HG02884 (cell line): ENCODE measurements around the gene ZNF799.
"Not testable (repeated sequence)": the region's sequence is repeated elsewhere in the genome, so short reads cannot be mapped to it uniquely, and the experiment has no call there.

ENCODE experiments used
- ATAC-seq: cut with Tn5 transposase; IDR thresholded peaks from one replicate; pipeline ENCODE4 v1.9.1; 2021; ENCODE audit warnings: mild to moderate bottlenecking, moderate library complexity; ENCODE audit not compliant: unreplicated experiment

ZNF799 gene

DNA sequence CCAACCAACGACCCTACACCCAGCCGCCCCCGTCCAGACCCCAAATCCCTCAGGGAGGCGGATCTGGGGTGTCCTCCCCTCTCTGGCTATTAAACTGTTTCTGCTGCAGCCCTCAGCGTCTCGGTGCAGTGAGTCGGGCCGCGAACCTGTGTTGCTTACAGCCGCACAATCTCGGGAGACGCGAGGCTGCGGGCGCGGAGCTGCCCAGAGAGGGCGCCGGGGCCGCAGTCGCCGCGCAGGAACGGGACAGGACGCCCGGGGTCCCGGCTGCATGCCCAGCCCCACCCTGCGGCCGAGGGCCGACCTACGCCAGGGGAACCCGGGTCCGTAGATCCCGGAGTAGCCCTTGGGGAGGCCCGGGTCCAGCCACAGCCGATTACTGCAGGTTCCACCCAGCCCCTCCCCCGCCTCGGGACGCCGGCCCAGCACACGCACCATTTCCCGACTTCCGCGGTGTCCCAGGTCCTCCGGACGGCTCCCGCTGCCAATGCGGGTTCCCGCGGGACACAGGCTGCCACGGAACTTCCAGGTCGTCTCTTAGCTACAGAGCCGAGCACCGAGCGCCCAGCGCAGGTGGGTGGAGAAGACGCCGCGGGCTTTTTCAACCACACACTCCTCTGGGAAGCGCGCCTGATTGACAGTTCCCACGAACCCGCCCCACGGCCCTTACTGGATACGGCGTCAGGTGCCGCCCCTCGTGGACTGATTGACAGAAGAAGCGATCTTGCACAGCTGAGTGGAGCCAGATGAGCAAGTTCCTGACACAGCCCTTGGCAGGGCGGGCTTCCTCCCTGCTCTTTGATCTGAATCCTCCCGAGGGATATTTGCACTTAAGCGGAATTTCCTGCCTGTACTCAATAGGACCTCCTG is at the start of gene ZNF799:
TSS of gene ZNF799 (minus strand) at position 639 of the 870 bp plus-strand sequence. CDS start at position 438, 201 bp downstream.
- ATAC-seq = peak; percentile 80

GRCh38 chr19:12450844-12451243 is 49.8 kb upstream of the ZNF799 start:
- ATAC-seq = no peak

DNA sequence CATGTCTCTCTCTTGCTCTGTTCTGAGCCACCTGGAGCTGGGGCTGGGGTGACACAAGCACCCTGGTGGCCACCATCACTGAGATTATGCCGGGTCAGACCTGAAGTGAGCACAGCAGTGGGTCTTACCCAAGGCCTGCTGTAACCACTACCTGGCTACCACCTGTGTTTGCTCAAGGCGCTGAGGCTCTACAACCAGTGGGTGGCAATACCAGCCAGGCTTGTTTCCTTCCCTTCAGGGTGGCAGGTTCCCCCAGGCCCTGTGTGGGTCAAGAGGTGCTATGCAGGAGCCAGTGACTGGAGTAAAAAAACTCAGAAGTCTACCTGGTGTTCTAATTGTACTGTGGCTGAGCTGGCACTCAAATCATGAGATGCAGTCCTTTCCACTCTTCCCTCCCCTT is 47.7 kb upstream of the ZNF799 start:
- ATAC-seq = no peak

- peak; percentile 94 for ATAC-seq
Observed at GRCh38 chr19:12440541-12441316, 39.7 kb upstream of the ZNF799 start, which contains the start of gene ZNF443. Gene ZNF443 (minus strand): TSS chr19:12441021. CDS start chr19:12440914, 107 bp downstream.

DNA sequence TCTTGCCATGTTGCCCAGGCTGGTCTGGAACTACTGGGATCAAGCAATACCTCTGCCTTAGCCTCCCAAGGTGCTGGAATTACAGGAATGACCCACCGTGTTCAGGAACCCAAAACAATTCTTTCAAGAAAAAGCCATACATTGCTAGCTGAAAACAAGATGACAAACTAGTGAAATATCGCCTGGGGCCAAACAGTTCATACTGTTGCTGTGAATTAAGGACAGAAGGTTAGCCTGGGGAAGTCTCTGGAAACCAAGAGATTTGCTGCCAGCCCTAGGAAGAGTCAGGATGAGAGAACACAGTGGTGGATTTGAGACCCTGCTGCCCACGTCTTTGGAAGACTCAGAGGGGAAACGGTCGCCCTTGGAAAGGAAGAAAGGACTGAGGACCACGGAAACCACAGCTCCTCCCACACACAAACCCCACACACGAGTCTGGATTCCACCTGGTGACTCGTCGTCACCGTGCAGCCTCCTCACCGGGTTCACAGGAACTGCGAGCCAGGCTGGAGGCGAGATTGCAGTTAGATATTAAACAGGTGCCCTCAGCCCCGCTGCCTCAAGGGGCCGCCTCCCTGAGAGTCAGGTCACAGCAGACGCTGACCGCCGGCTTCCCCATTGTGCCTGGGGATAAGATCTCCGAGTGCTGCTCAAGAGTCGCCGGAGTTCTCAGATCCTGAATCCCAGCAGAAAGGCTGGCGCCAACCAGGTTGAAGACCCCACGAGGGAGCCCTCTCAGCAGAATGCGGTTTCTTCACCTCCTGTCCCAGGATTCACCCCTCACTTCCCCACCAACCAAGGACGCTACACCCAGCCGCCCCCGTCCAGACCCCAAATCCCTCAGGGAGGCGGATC is 38.8 kb upstream of the ZNF799 start:
- ATAC-seq = not testable (repeated sequence)

DNA sequence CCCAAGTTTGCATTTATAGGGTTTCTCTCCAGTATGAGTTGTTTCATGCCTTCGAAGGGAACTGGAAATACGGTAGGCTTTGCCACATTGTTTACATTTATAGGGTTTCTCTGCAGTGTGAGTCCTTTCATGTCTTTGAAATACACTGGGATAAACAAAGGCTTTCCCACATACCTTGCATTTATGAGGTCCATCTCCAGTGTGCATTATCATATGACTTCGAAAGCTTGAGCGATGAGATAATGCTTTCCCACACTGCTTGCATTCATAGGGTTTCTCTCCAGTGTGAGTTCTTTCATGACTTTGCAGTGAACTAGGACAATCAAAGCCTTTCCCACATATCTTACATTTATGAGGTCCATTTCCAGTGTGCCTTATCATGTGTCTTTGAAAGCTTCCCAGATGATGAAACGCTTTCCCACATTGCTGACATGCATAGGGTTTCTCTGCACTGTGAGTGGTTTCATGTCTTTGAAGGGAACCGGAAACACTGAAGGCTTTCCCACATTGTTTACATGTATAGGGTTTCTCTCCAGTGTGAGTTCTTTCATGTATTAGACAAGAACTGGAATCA is 29.7 kb upstream of the ZNF799 start:
- not testable (repeated sequence) for ATAC-seq

GRCh38 chr19:12425888-12426274 is 24.8 kb upstream of the ZNF799 start:
- ATAC-seq = no peak

GRCh38 chr19:12425236-12425887 is 24.3 kb upstream of the ZNF799 start:
- no peak for ATAC-seq

GRCh38 chr19:12417273-12417672 is 16.2 kb upstream of the ZNF799 start:
- ATAC-seq = not testable (repeated sequence)

- ATAC-seq = no peak
Observed at GRCh38 chr19:12411893-12412292, 10.8 kb upstream of the ZNF799 start.

GRCh38 chr19:12399901-12400632 is 1.0 kb downstream of the ZNF799 start:
- ATAC-seq = peak; percentile 25

- not testable (repeated sequence) for ATAC-seq
Observed at GRCh38 chr19:12391148-12391547, 9.9 kb downstream of the ZNF799 start.

- ATAC-seq = not testable (repeated sequence)
Observed at GRCh38 chr19:12386365-12386764, 14.7 kb downstream of the ZNF799 start.

GRCh38 chr19:12380444-12380737 is 20.7 kb downstream of the ZNF799 start:
- no peak for ATAC-seq

DNA sequence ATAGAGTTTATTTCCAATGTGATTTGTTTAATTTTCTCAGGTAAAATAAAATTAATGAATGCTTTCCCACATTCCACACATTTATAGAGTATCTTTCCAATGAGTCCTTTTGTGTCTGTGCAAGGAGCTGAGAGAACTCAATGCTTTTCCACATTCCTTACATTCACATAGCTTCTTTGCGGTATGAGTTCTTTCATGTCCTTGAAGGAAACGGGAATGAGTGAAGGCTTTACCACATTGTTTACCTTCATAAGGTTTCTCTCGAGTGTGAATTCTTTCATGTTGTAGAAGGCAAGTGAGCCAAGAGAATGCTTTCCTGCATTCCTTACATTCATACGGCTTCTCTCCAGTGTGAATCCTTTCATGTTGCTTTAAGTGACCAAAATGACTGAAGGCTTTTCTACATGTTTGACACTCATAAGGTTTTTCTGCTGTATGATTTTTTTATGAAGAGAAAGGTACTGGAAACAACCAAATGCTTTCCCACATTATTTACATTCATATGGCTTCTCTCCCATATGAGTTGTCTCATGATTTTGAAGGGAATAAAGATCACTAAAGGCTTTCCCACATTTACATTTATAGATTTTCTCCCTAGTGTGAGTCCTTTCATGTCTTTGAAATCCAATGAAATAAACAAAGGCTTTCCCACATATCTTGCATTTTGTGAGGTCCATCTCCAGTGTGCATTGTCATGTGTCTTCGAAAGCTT is 21.2 kb downstream of the ZNF799 start:
- no peak for ATAC-seq

DNA sequence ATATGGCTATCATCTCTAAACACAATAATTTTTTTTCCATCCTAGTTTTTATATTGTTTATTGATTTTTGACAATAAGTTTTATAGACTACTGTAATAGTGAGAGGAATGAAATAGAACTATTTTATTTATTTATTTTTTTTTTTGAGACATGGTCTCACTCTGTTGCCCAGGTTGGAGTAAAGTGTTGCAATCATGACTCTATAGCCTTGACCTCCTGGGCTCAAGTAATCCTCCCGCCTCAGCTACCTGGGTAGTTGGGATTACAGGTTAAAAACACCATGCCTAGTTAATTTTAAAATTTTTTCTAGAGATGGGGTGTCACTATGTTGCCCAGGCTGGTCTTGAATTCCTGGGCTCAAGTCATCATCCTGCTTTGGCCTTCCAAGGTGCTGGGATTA is 27.0 kb downstream of the ZNF799 start:
- no peak for ATAC-seq

GRCh38 chr19:12365236-12366162 is 35.6 kb downstream of the ZNF799 start, which contains the start of gene ZNF442:
Gene ZNF442 (minus strand): TSS chr19:12365683. CDS start chr19:12363631, 2,052 bp downstream.
- peak; percentile 84 for ATAC-seq
